ENCODE results near the gene TRAPPC6A.

DNA sequence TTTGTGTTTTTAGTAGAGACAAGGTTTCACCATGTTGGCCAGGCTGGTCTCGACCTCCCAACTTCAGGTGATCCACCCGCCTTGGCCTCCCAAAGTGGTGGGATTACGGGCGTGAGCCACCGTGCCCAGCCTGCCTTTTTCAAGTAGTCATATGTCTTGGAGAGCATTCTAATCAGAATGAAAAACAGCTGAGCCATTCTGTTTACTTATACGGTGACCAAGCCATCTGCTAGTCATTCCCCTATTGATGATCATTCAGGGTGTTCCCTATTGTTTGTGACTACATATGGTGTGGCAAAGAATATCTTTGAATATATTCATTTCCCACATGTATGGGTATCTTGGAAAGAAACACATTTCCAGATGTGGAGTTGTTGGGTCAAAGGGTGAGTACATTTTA lies 17.7 kb upstream of the TRAPPC6A start:
- TF ChIP-seq, protein P1, sequence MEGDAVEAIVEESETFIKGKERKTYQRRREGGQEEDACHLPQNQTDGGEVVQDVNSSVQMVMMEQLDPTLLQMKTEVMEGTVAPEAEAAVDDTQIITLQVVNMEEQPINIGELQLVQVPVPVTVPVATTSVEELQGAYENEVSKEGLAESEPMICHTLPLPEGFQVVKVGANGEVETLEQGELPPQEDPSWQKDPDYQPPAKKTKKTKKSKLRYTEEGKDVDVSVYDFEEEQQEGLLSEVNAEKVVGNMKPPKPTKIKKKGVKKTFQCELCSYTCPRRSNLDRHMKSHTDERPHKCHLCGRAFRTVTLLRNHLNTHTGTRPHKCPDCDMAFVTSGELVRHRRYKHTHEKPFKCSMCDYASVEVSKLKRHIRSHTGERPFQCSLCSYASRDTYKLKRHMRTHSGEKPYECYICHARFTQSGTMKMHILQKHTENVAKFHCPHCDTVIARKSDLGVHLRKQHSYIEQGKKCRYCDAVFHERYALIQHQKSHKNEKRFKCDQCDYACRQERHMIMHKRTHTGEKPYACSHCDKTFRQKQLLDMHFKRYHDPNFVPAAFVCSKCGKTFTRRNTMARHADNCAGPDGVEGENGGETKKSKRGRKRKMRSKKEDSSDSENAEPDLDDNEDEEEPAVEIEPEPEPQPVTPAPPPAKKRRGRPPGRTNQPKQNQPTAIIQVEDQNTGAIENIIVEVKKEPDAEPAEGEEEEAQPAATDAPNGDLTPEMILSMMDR (IDR thresholded peaks at IDR 0.05; ENCODE audit: low read depth, low read length, poor library complexity, severe bottlenecking), result no peak
- TF ChIP-seq EZH2phosphoT487 (IDR thresholded peaks at IDR 0.05; ENCODE audit: borderline replicate concordance, low read length), result no peak
